Endothelial cell of umbilical vein (primary cell): ENCODE results near the gene ZIC4.

Experiments used
- EZH2 ChIP-seq: IDR thresholded peaks from 2 replicates; pipeline ENCODE4 v1.6.1; 2012; ENCODE audit warnings: borderline replicate concordance, low read depth, mild to moderate bottlenecking, moderate library complexity, low read length, inconsistent platforms; ENCODE audit not compliant: severe bottlenecking
- GATA2 ChIP-seq: IDR thresholded peaks from 2 replicates; pipeline ENCODE4 v1.7.0; 2011; ENCODE audit warnings: low read depth, mild to moderate bottlenecking, moderate library complexity, mixed read lengths, low read length; ENCODE audit not compliant: insufficient read length, insufficient read depth
- MYC ChIP-seq: IDR thresholded peaks from one replicate; pipeline ENCODE4 v1.6.1; 2011; ENCODE audit warnings: mild to moderate bottlenecking, low read depth, low read length
- POLR2A ChIP-seq: IDR thresholded peaks from 2 replicates; pipeline ENCODE4 v1.6.1; 2012; ENCODE audit warnings: low read depth, mild to moderate bottlenecking, control low read depth, low read length
- POLR2AphosphoS5 ChIP-seq: IDR thresholded peaks from 2 replicates; pipeline ENCODE4 v1.6.1; 2012; ENCODE audit warnings: low read depth, mild to moderate bottlenecking, control low read depth, low read length, moderate library complexity; ENCODE audit not compliant: insufficient read depth
- TF ChIP-seq, protein P1 (sequence below): IDR thresholded peaks from 2 replicates; pipeline ENCODE4 v1.6.1; 2011; ENCODE audit not compliant: insufficient read depth, insufficient read length
- TF ChIP-seq, protein P2 (sequence below), 2 donors: IDR thresholded peaks; 1 replicate in 1 of 2; 2 replicates in 1 of 2; pipeline ENCODE4 v1.5.1; 2011; ENCODE audit warnings: low read length in 2 of 2, mild to moderate bottlenecking in 2 of 2, moderate library complexity in 2 of 2, control low read depth in 1 of 2, inconsistent platforms in 1 of 2, low read depth in 1 of 2; ENCODE audit not compliant: insufficient read depth in 1 of 2; ENCODE audit errors: extremely low read depth in 1 of 2

DNA sequence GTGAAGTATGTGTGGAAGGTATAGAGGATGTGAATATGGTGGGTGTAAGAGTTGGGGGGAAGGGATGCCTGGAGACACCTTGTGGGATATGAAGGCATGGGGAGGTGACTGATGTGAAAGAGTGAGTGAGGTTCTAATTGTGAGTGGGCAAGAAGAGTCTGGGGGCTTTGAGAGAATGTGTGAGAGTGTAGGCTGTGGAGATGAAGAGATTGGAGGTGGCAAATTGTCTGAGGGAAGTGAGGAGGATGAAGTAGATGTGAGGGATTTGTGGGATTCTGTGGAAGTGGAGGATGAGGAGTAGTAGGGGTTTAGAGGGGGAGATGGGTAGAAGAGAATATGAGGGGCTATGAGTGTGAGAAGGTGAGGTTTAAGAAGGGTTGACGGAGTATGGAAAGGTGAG, 41.6 kb downstream of the ZIC4 start:
- TF ChIP-seq, protein P1, sequence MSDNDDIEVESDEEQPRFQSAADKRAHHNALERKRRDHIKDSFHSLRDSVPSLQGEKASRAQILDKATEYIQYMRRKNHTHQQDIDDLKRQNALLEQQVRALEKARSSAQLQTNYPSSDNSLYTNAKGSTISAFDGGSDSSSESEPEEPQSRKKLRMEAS: no peak
- peak; percentile 0 for TF ChIP-seq EZH2
- no peak for TF ChIP-seq POLR2A
- TF ChIP-seq POLR2AphosphoS5: no peak
- TF ChIP-seq, protein P2, sequence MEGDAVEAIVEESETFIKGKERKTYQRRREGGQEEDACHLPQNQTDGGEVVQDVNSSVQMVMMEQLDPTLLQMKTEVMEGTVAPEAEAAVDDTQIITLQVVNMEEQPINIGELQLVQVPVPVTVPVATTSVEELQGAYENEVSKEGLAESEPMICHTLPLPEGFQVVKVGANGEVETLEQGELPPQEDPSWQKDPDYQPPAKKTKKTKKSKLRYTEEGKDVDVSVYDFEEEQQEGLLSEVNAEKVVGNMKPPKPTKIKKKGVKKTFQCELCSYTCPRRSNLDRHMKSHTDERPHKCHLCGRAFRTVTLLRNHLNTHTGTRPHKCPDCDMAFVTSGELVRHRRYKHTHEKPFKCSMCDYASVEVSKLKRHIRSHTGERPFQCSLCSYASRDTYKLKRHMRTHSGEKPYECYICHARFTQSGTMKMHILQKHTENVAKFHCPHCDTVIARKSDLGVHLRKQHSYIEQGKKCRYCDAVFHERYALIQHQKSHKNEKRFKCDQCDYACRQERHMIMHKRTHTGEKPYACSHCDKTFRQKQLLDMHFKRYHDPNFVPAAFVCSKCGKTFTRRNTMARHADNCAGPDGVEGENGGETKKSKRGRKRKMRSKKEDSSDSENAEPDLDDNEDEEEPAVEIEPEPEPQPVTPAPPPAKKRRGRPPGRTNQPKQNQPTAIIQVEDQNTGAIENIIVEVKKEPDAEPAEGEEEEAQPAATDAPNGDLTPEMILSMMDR (IDR thresholded peaks at IDR 0.05; ENCODE audit: extremely low read depth in 1 of 2, insufficient read depth in 1 of 2, low read depth in 1 of 2, low read length in 2 of 2): no peak
- TF ChIP-seq MYC: no peak
- no peak for TF ChIP-seq GATA2
